Measurements from ENCODE around the gene UBE2K.
"Not testable (repeated sequence)": the region's sequence is repeated elsewhere in the genome, so short reads cannot be mapped to it uniquely, and the experiment has no call there.

The UBE2K gene

DNA sequence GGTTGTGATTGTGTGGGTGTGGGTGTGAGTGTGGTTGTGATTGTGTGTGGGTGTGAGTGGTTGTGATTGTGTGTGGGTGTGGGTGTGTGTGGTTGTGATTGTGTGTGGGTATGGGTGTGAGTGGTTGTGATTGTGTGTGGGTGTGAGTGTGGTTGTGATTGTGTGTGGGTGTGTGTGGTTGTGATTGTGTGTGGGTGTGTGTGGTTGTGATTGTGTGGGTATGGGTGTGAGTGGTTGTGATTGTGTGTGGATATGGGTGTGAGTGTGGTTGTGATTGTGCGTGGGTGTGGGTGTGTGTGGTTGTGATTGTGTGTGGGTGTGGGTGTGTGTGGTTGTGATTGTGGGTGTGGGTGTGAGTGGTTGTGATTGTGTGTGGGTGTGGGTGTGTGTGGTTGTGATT lies 115.1 kb downstream of the UBE2K start:
- not testable (repeated sequence) for DNase-seq

DNA sequence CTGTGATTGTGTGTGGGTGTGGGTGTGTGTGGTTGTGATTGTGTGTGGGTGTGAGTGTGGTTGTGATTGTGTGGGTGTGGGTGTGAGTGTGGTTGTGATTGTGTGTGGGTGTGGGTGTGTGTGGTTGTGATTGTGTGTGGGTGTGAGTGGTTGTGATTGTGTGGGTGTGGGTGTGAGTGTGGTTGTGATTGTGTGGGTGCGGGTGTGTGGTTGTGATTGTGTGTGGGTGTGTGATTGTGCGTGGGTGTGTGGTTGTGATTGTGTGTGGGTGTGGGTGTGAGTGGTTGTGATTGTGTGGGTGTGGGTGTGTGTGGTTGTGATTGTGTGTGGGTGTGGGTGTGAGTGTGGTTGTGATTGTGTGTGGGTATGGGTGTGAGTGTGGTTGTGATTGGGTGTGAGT lies 115.8 kb downstream of the UBE2K start:
- DNase-seq, result not testable (repeated sequence)

DNA sequence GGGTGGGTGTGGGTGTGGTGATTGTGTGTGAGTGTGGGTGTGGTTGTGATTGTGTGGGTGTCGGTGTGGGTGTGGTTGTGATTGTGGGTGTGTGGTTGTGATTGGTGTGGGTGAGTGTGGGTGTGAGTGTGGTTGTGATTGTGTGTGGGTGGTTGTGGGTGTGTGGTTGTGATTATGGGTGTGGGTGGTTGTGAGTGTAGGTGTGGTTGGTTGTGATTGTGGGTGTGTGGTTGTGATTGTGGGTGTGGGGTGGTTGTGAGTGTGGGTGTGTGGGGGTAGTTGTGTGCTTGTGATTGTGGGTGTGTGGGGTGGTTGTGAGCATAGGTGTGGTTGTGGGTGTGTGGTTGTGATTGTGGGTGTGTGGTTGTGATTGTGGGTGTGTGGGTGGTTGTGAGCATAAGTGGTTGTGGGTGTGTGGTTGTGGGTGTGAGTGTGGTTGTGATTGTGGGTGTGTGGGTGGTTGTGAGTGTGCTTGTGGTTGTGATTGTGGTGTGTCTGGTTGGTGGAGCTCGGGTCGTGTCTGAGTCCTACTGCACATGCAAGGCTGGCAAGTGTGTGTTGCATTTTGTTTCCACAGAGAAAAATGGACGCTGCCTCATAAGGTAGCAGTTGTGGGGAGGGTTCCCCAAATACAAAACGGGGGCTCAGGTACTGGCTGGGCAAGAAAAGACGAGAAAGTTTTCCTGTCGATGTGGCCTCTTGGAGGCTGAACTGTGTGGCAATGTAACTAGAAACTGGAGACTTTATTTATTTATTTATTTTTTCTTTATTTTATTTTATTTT lies 116.7 kb downstream of the UBE2K start:
- DNase-seq, result peak; percentile 64

DNA sequence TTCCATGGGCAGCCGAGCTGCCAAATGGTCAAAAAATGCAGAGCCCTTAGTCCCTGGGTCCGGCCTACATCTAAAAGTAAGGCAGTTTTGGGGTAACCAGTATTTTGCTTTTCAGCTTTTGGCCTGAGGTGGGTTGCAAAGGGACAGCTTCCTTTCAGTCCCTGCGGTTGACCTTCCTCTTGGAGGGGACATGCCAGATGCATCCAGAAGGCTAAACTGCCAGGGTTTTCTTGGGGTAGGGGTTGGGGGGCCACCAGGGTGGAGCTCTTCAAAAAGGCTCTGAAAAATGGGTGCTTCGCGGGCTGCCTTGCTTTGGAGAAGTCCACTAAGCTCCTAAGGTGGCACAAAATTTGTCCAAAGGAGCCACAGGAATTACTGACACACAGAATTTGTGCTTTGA lies 120.7 kb downstream of the UBE2K start:
- no peak for DNase-seq

DNA sequence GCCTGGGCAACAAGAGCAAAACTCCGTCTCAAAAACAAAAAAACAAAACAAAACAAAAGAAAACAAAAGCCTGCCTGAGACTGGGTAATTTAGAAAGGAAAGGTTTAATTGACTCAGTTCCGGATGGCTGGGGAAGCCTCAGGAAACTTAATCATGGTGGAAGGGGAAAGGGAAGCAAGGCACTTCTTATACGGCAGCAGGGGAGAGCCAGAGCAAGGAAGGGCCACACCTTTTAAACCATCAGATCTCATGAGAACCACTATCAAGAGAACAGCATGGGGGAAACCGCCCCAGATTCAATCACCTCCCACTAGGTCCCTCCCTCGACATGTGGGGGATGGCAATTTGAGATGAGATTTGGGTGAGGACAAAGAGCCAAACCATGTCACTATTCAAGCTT lies 122.2 kb downstream of the UBE2K start:
- DNase-seq, result no peak

DNA sequence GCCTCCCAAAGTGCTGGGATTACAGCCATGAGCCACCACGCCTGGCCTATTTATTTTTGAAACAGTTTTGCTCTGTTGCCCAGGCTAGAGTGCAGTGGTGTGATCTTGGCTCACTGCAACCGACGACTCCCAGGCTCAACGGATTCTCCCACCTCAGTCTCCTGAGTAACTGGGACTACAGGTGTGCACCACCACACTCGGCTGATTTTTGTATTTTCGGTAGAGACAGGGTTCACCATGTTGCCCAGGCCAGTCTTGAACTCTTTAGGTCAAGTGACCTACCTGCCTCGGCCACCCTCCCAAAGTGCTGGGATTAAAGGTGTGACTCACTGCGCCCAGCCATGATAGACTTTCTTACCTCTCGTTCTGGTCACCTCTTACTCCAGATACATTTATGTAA lies 124.0 kb downstream of the UBE2K start:
- no peak for DNase-seq

DNA sequence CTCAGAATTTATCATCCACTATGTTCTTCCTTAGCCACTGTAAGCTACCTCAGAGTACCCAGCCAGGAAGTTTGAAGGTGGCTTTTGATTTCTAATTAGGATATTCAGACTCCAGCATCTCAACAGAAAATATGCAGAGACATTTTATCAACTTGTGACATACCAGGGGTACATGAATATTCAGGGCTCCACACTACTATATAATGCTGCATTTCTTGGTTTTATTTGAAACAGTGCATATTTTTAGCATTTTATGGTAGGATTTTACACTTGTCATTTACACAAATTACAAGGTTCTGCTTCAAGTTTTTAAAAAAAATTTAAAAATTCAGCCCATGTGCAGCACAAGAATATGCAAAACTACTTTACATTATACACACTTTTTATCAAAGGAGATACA lies 124.7 kb downstream of the UBE2K start:
- no peak for DNase-seq

DNA sequence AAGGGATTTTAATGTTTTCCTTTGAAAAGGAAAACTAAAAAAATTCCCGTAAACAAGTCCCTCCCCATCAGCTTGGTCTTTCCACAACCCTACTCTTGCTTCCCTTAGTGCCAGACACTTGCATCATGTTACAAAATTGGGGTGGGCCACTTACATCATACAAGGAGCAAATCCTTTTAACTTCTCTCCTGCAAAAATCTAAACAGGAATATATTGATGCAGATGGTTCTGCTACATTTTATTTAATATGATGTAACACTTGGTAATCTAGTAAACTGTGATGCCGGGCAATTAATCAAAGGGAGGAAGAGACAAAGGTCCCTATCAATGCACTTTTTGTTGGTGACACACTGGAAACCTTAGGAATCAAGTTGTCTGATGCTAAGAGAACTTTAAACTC lies 125.3 kb downstream of the UBE2K start:
- DNase-seq, result no peak

DNA sequence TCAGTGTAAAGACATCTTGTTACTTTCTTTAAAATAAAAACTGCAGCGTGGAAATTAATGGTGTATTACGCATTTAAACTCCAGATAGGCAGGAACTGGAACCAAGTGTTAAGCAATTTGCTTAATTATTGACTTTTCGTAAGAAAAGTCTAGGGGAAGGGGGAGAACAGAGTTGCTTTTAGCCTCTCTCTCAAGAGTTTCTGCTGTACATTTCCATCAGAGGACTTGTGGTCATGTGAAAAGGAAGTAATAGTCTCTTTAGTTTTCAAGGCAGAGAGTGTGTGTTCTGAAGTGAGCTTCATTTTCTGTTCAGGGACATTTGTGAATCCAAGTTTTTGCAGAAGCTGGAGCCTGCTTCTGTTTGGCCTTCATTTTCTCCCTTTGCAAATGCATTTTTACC lies 127.2 kb downstream of the UBE2K start:
- no peak for DNase-seq

DNA sequence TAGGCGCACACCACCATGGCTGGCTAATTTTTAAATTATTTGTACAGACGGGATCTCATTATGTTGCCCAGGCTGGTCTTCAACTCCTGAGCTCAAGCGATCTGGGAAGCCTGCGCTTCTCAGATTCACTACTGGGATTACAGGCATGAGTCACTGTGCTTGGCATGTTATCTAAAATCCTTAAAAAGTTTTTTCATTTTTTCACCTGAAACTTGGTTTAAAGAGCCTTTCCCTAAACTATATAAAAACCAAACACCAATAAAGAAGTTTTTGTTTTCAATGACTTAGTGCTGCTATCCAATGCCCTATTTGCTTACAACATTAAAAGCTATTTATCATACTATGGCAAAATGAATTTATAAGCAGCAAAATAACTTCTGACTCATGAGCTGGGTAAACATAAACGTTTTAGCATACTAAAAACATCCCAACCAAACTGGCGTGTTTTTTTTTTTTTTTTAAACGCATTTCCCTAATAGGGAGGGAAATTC lies 127.8 kb downstream of the UBE2K start:
- no peak for DNase-seq

Measured in activated effector memory CD4-positive, alpha-beta T cell treated with anti-CD3 and anti-CD28 coated beads, Interleukin-2, amount 50 U/mL, for 16 hours (primary cell).